Osteoblast (primary cell): ENCODE results near the gene TENM4. TPM values are rescaled to one million over a fixed set of nuclear protein-coding genes. Genes with fewer than 3 reads are reported as not detected.

Source experiments
- DNase-seq: peaks from one replicate; pipeline ENCODE4 v3.0.0; 2011; ENCODE audit warnings: low spot score, mixed read lengths; ENCODE audit not compliant: insufficient read length; ENCODE audit errors: missing footprints
- H2AFZ ChIP-seq: 2 replicates; pipeline ENCODE4 v1.6.0; 2011; ENCODE audit warnings: mild to moderate bottlenecking, low read length
- H3K27ac ChIP-seq: 2 replicates; pipeline ENCODE4 v1.5.1; 2011; ENCODE audit warnings: mild to moderate bottlenecking, low read depth, low read length, moderate library complexity
- H3K27me3 ChIP-seq: 2 replicates; pipeline ENCODE4 v1.6.0; 2012; ENCODE audit warnings: mild to moderate bottlenecking, control low read depth, inconsistent platforms, low read length, moderate library complexity; ENCODE audit not compliant: insufficient read depth
- H3K36me3 ChIP-seq: 2 replicates; pipeline ENCODE4 v1.5.1; 2011; ENCODE audit warnings: mild to moderate bottlenecking, low read length, control low read depth, moderate library complexity; ENCODE audit not compliant: insufficient read depth
- H3K4me1 ChIP-seq: 2 replicates; pipeline ENCODE4 v1.5.1; 2011; ENCODE audit warnings: mild to moderate bottlenecking, low read length, control low read depth, moderate library complexity; ENCODE audit not compliant: insufficient read depth
- H3K4me2 ChIP-seq: 2 replicates; pipeline ENCODE4 v1.6.0; 2011; ENCODE audit warnings: mild to moderate bottlenecking, low read length; ENCODE audit not compliant: insufficient read depth
- H3K4me3 ChIP-seq: fragments of 200-600 bp; sonication (generic); 3 replicates; pipeline ENCODE4 v1.5.1; 2012; ENCODE audit warnings: mild to moderate bottlenecking, low read length, inconsistent platforms; ENCODE audit not compliant: insufficient read depth
- H3K79me2 ChIP-seq: 2 replicates; pipeline ENCODE4 v1.6.0; 2012; ENCODE audit warnings: mild to moderate bottlenecking, low read length, control low read depth, inconsistent platforms; ENCODE audit not compliant: insufficient read depth
- H3K9me3 ChIP-seq: 2 replicates; pipeline ENCODE4 v1.5.1; 2011; ENCODE audit warnings: low read depth, low read length, control low read depth
- H4K20me1 ChIP-seq: 2 replicates; pipeline ENCODE4 v1.6.0; 2012; ENCODE audit warnings: mild to moderate bottlenecking, low read length, control low read depth; ENCODE audit not compliant: insufficient read depth
- CTCF ChIP-seq: IDR thresholded peaks from 2 replicates; pipeline ENCODE4 v1.5.1; 2011; ENCODE audit warnings: mild to moderate bottlenecking, low read depth, low read length, moderate library complexity; ENCODE audit errors: extremely low read depth
- total RNA-seq: library from RNA; depleted of rRNA; stranded (reverse); fragments of >200 nt; gene quantifications from 2 replicates; pipeline ENCODE4 v1.2.3, GENCODE V29; 2012

TENM4 gene
- total RNA-seq, 1 donor = 63.3 TPM

- no peaks in the 10 kb centered on the region for H3K27me3 ChIP-seq
- no peak overlapping the region for H3K4me2 ChIP-seq
- H3K4me1 ChIP-seq = no peaks in the 10 kb centered on the region
- TF ChIP-seq CTCF = no peak
- no peaks in the 10 kb centered on the region for H3K36me3 ChIP-seq
- no peak for DNase-seq
- no peaks in the 10 kb centered on the region for H3K79me2 ChIP-seq
- H2AFZ ChIP-seq = no peak overlapping the region
- H3K4me3 ChIP-seq = no peak overlapping the region
- no peaks in the 10 kb centered on the region for H3K9me3 ChIP-seq
- H4K20me1 ChIP-seq = no peaks in the 10 kb centered on the region
- no peak overlapping the region for H3K27ac ChIP-seq
Observed at GRCh38 chr11:78930810-78931523, 509.9 kb downstream of the TENM4 start.

GRCh38 chr11:78929906-78930220, 511.0 kb downstream of the TENM4 start:
- no peaks in the 10 kb centered on the region for H3K36me3 ChIP-seq

GRCh38 chr11:78929207-78929905, 511.5 kb downstream of the TENM4 start:
- no peak overlapping the region for H3K27ac ChIP-seq
- H2AFZ ChIP-seq = no peak overlapping the region
- no peaks in the 10 kb centered on the region for H3K9me3 ChIP-seq
- H3K4me3 ChIP-seq = no peak overlapping the region
- TF ChIP-seq CTCF = no peak
- no peak overlapping the region for H3K4me2 ChIP-seq
- no peaks in the 10 kb centered on the region for H3K4me1 ChIP-seq
- DNase-seq = no peak
- H3K27me3 ChIP-seq = no peaks in the 10 kb centered on the region
- no peaks in the 10 kb centered on the region for H3K36me3 ChIP-seq
- H3K79me2 ChIP-seq = no peaks in the 10 kb centered on the region
- H4K20me1 ChIP-seq = no peaks in the 10 kb centered on the region

More at GRCh38 chr11:78929906-78930220, 511.0 kb downstream of the TENM4 start:
- no peak for DNase-seq
- Histone ChIP-seq H3K27me3 (no peaks in the 10 kb centered on the region), H3K4me2 (no peak overlapping the region), H3K79me2 (no peaks in the 10 kb centered on the region), H3K4me3 (no peak overlapping the region), H3K9me3 (no peaks in the 10 kb centered on the region), H3K4me1 (no peaks in the 10 kb centered on the region), H3K27ac (no peak overlapping the region), H2AFZ (no peak overlapping the region), H4K20me1 (no peaks in the 10 kb centered on the region)
- TF ChIP-seq CTCF = no peak

GRCh38 chr11:78927511-78927910, 513.3 kb downstream of the TENM4 start:
- DNase-seq = no peak
- Histone ChIP-seq H3K27ac (no peak overlapping the region), H3K4me1 (no peaks in the 10 kb centered on the region), H3K79me2 (no peaks in the 10 kb centered on the region), H4K20me1 (no peaks in the 10 kb centered on the region), H2AFZ (no peak overlapping the region), H3K27me3 (no peaks in the 10 kb centered on the region), H3K4me2 (no peak overlapping the region), H3K9me3 (no peaks in the 10 kb centered on the region), H3K36me3 (no peaks in the 10 kb centered on the region), H3K4me3 (no peak overlapping the region)
- no peak for TF ChIP-seq CTCF
